Dedifferentiated amniotic fluid mesenchymal stem cell (primary cell): Measurements from ENCODE around the gene CTNNAL1.
"Not testable (repeated sequence)": the region's sequence is repeated elsewhere in the genome, so short reads cannot be mapped to it uniquely, and the experiment has no call there.

Experiments
- DNase-seq: peaks from one replicate; pipeline ENCODE4 v3.0.0-alpha.2; 2016; ENCODE audit errors: extremely low spot score

Gene CTNNAL1

DNA sequence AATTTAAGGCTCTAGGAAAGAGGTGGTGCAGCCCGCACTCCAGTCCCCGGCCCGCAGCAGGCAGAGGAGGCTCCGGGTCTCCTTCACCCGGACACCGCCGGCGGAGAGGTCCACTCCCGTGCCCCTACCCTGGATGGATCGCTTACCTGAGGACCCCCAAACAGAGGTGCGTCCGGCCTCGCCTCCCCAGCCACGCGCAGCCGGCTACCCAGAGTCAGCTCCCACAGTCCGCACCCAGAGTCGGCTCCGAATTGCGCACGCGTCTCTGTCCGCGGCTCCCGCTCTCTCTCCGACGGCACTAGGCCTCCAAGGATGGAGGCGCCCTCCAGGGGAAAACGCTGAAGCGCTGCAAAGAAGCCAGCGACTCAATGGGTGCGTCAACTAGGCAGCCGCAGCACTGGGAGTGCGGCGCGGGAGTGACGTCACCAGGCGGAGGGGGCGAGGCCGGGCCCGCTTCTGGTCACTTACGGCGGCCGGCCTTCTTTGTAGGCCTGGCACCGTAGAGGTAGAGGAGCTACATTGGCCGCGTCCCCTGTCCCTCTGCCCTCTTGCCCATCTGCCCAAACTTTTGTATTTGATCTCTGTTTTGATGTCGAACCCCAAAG is 79.5 kb downstream of the CTNNAL1 start, which contains the start of gene ELP1:
ELP1 (minus strand) TSS at position 407 of the 605 bp plus-strand sequence. CDS start 2,978 bp downstream, outside the sequence.
- peak; percentile 90 for DNase-seq

DNA sequence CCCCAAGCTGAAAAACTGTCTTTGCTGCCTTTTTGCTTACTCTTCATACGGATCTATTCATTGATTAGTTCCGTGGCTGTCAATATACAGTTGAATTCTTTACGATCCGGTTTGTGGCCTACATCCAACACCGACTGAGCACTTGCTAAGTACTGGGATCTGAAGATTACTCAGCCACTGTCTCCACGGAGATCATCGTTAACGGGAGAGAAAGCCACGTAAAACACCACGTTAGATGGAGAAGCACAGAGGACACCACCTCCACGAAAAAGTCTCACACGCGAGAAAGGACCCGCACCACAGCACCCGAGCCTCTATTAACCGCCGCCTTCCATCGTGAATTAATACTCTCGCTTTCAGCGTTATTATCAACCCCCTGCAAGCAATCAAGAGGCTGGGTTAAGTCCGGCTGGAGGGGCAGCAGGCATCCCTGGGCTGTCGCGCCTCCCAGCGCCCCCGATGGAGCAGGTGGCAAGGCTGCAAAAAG is 80.0 kb downstream of the CTNNAL1 start:
- no peak for DNase-seq

DNA sequence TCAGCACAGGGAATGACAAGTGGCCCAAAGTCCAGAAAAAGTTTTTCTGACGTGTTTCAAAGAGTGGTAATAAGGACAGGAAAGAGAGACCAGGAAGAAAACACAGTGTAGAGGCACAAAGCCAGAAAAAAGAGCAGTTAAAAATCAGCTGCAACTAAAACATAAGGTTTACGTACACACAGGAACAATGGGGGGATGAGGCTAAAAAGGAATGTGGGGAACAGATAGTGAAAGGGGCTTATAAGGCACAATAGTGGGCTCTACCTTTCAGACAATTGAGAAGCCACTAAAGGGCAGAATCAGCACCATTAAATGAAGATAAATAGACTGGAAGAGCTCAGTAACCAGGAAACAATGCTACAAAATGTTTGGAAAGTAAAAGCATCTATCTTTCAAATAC is 84.9 kb downstream of the CTNNAL1 start:
- no peak for DNase-seq

DNA sequence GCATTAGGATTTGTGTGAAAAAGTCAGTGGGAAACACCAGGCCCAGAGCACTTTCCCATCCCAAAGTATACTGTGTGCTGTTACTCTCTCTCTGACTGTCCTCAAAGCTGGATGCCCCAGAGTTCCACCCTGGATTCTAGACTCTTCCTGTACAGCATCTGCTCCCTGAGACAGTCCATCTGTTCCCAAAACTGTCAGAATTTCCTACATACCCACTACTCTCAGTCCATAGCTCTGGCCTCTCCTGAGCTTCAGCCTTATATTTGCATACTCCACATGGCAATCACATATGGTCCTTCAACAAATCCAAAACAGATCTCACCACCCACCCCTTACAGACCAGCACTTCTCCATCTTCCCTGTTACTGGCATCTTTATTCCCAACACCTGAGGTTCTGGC is 88.8 kb downstream of the CTNNAL1 start:
- no peak for DNase-seq

DNA sequence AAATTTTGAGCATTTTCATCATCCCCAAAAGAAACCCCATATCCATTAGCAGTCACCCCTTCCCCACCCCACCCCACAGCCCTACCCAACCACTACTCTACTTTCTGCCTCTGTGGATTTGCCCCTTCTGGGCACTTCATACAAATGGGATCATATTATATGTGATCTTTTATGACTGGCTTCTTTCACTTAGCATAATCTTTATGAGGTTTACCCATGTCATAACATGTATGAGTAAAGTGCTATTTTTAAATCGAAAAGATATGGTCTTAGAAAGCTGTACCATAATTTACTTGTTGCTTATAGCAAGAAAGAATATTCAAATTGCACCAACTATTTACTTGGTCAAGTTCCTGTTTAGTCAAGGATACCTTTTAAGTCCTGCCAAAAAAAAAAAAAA is 92.1 kb downstream of the CTNNAL1 start:
- DNase-seq = no peak

DNA sequence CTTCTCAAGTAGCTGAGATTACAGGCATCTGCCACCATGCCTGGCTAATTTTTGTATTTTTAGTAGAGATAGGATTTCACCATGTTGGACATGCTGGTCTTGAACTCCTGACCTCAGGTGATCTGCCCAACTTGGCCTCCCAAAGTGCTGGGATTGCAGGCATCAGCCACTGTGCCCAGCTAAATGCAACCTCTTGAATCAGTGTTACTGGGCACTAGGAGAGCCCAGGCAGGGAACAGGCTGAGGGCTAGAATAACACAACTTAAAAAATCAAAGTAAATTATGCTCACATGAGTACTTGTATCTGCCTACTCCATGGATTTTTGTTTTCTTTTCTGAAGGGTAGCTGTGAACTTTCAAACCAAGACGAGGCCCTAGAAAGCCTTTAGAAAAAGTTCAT is 92.9 kb downstream of the CTNNAL1 start:
- DNase-seq = not testable (repeated sequence)

DNA sequence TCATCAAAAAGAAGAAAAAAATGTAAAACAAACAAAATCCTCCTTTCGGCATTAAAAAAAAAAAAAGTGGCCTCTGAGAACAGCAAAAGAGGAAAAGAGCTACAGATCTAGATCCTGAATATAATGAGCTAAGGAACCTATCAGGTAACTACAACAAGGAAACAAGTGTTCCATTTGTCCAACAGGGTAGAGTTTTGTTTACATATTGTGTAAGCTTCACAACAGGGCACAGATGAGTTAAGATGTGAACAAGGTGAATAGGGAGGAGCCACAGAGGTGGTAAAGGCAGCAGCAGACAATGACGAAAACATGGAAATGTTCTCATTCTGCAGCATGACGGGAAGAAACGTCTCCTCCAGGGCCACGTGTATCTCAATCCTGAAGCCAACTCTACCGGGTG is 93.8 kb downstream of the CTNNAL1 start:
- DNase-seq = no peak

DNA sequence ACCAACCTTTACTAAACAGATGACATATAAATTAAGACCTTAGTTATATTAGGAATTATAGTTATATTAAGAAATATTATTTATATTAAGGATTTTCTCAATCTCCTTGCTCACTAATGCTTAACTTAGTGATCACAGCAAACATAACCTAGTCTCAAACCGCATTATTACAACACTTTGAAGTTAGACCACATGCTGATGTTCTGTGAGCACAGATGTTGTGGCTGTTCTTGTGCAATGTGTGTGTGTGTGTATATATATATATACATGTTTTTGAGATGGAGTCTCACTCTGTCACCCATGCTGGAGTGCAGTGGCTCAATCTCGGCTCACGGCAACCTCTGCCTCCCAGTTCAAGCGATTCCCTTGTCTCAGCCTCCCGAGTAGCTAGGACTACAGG is 99.9 kb downstream of the CTNNAL1 start:
- no peak for DNase-seq

DNA sequence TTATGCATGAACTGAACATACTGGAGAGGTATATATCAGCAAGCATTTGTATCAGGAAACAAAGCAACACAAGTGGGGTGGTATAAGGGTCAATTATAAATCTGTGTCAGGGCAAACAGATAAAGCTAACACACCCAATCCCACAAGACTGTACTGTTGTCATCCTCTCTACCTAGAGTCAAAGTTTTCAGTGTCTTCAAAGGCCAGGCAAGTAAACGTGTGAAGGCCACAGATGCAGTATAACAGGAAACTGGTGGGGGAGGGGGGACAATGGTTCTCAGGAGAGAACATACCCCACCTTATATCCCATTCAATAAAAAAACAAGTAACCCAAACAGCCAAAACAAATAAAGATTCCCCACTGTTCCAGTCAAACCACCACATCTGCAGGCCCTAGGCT is 101.5 kb downstream of the CTNNAL1 start:
- DNase-seq = no peak

DNA sequence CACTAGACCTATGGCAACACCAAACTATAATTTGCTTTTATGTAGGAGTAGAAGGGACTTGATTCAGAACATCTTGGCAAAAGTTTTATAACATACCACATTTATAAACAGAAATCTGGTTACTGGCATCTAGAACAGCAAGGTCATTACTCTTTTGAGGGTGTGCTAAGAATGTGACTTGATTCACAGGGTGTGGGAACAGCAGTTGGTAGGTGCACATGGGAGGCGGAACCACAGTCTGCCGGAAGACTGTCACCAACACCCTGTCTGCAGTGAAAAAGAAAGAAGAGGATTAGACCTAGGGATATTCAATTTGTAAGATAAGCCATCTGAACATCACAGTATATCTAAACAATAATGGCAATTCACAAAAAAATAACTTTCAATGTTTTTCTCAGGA is 102.4 kb downstream of the CTNNAL1 start:
- DNase-seq = no peak

DNA sequence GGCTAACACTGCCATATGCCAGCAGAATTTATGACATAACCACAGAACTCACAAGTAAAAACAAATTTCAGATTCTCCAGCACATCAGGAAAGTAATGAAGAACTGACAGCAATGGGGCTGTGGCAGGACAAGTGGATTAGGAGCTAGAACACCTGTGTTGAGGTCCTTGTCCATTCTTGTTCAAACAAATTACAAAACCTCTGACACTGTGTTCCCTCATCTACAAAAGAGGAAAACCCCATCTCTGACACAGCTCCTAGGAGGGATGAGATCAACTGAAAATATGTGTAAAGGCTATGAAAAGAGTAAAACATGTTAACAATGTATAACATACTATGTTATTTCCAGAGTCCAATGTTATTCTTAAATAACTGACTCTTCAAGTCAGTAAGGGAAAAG is 102.9 kb downstream of the CTNNAL1 start:
- no peak for DNase-seq

DNA sequence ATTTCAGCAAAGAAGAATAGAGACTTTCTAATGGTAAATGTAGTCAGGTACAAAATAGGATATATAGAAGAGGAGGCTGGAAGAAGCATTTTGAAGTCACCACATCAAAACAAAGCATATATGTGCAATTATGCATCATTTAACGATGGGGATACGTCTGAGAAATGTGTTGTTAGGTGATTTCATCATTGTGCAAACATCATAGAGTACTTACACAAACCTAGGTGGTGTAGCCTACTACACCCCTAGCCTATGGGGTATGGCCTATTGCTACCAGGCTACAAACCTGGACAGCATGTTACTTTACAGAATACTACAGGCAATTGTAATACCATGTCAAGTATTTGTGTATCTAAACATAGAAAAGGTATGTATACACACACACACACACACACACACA is 107.8 kb downstream of the CTNNAL1 start:
- no peak for DNase-seq

DNA sequence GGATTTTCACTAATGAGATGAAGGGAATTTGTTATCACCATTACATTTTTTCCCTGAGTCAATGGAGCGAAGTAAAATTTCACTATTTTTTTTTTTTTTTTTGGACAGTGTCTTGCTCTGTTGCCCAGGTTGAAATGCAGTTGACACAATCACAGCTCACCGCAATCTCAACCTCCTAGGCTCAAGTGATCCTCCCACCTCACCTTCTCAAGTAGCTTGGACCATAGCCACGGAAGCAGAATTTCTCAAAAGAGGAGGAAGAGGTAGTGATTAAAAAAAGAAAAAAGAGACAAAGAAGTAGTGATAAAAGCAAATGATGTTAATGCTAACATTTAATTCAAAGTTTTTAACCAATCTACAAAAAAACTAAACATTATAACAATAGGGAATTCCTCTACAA is 109.1 kb downstream of the CTNNAL1 start:
- no peak for DNase-seq

DNA sequence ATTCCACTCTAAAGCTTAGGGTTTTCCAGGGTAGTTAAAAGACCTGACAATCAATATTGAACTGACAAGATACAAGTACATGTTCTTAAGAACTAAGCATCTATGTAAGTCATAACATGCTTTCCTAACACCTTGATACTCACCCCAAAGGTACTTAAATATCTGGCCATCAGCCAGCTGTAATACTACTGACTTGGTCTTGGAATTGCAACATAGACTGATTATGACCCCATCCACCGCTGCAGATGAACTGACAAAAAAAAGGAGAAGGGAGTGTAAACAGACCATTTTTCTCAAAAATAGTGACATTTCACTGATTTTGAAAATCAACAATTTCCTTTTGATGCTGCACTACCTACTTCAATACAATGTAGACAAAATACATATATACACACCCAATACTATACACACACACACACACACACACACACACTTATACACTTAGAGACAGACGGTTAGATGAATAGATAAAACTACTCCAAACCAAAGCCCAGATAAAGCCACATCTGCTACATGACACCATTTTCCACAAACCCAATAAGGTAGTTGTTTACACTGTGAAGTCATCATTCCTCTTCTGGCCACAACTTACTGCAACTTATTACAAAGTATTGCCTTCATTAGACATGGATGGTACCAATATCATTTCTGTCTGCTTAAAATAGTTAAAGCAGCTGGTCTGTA is 109.7 kb downstream of the CTNNAL1 start:
- no peak for DNase-seq

DNA sequence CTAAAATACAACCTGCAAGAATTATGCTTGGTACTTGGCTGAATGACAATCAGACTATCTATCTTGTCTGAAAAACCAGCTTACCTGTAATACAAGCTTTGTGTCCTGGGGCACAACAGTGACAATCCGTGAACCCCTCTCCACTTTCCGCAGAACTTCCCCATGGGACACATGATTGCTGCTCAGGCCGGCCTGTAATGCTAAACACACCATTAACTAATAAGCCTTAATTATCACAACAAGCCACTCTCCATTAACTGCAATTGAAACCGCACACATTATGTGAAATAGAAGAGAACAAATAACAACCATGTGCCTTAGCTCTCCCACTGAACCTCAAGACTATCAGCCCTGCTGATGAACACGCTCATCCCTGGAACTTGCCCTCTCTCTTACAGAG is 113.1 kb downstream of the CTNNAL1 start:
- no peak for DNase-seq

DNA sequence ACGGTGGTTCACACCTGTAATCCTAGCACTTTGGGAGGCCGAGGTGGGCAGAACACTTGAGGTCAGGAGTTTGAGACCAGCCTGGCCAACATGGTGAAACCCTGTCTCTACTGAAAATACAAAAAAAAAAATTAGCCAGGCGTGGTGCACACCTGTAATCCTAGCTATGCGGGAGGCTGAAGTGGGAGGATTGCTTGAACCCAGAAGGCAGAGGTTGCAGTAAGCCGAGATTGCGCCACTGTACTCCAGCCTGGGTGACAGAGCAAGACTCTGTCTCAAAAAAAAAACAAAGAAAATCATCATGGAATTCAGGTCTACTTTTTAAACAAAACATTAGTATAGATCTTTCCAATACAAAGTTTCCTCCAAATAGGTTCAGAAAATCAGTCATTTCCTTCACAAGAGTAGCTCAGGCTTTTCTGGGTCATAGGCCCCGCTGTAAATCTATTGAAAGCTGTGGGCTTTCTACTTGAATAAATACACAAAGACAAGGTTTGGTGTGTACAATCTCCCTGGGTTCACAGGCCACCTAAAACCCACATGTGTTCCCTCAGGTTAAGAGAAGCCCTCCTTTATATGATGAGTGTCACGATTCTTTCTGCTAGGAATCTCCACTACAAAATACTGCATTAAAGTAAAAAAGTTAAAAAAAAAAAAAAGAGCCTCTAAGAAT is 114.1 kb downstream of the CTNNAL1 start:
- not testable (repeated sequence) for DNase-seq

DNA sequence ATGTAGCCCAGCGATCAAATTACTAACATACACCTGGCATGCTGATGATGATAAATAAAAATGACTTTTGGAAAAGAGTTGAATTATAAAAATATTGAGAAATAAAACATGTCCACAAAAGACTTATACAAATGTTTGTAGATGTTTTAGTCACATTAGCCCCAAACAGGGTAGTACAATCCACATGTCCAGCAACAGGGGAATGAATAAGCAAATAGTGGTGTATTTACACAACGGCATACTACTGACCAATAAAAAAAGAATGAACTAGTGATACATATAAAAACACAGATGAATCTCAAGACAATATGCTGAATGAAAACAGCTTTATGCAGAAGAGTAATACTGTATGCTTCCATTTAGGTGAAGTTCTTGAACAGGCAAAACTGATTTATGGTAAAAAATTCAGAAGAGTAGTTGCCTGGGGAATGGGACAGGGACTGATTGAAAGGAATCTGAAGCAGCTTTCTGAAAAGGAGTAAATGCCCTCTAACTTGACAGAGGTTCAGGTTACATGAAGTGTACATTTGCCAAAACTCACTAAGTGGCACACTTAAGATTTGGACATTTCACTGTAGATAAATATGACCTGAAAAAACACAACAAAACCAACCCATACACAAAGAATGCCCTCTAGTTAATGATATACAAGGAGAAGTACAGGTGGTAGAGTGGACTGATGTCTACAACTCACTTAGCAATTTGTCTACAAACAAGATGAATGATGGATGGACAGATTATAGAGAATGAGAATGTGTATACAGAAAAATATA is 115.8 kb downstream of the CTNNAL1 start:
- no peak for DNase-seq

DNA sequence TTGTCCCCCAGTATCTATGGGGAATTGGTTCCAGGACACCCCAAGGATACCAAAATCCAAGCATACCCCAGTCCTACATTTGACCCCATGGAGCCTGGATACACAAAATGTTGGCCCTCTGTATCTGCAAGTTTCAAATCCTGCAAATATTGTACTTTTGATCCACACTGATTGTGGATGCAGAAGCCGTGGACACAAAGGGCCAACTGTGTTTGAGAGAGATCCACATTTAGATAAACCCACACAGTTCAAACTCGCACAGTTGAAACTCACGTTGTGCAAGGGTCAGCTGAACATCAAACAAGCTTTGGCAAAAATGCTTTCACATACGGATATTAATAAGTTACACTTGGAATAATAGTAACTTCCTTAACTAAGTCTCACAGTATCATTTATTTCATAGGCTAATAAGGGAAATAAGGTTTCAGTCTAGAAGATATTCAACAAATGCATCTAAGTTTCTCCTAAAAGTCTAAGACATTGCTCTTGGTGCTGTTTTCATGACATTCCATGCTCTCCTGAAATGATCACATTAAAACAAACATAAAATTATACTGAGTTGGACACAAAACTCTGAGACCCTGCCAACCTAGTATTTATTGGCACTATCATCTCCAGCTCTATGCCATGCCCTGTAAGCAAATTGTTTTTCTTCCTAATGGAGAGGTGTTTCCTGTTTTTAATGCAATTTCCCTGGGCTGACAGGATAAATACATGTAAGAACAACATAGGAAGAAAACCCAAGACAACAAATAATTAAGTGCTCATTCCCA is 118.9 kb downstream of the CTNNAL1 start:
- DNase-seq = no peak
